ENCODE measurements around the gene NFIX.

NFIX gene

DNA sequence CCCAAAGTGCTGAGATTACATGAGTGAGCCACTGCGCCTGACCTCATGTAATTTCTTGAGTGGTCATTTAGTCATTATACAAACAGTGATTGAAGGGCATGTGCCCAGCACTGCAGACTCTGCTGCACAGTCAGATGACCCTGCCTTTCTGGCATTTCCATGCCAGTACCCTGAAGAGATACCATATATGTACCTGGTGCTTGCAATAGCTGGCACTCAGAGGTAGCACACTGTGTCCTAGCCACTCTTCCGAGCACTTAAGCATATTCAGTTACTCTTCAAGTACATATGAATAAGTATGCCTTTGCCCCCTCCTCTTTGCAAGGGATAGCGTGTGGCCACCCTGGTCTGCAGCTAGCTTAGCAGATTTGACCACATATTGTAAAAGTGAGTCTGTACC is 139.4 kb downstream of the NFIX start:
- no peak for DNase-seq

DNA sequence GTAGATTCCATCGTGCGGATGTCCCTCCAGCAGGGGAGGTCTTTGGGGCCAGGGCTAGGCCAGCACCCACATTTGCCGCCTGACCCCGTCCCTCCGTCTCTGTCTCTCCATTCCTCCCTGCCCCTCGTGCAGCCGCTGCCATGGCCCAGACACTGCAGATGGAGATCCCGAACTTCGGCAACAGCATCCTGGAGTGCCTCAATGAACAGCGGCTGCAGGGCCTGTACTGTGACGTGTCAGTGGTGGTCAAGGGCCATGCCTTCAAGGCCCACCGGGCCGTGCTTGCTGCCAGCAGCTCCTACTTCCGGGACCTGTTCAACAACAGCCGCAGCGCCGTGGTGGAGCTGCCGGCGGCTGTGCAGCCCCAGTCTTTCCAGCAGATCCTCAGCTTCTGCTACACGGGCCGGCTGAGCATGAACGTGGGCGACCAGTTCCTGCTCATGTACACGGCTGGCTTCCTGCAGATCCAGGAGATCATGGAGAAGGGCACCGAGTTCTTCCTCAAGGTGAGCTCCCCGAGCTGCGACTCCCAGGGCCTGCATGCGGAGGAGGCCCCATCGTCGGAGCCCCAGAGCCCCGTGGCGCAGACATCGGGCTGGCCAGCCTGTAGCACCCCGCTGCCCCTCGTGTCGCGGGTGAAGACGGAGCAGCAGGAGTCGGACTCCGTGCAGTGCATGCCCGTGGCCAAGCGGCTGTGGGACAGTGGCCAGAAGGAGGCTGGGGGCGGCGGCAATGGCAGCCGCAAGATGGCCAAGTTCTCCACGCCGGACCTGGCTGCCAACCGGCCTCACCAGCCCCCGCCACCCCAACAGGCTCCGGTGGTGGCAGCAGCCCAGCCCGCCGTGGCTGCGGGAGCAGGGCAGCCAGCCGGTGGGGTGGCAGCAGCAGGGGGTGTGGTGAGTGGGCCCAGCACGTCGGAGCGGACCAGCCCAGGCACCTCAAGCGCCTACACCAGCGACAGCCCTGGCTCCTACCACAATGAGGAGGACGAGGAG is 140.1 kb downstream of the NFIX start:
- DNase-seq = no peak

DNA sequence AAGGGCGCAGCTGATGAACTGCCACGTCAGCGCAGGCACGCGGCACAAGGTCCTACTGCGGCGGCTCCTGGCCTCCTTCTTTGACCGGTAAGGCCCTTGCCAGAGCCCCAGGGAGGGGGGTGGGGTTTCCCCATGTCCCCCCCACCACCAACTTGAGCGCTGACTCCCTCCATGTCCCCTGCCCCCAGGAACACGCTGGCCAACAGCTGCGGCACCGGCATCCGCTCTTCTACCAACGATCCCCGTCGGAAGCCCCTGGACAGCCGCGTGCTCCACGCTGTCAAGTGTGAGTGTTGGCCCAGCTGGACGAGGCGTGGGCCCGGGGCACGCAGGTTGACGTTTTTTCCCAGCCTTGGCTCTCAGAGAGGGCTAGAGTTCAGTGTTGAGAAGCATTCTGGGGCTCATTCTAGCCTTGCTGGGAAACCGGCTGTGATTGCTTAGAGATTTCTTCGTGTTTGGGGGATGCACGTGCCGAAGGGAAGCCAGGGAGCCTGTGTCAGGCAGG is 142.1 kb downstream of the NFIX start:
- DNase-seq = no peak

DNA sequence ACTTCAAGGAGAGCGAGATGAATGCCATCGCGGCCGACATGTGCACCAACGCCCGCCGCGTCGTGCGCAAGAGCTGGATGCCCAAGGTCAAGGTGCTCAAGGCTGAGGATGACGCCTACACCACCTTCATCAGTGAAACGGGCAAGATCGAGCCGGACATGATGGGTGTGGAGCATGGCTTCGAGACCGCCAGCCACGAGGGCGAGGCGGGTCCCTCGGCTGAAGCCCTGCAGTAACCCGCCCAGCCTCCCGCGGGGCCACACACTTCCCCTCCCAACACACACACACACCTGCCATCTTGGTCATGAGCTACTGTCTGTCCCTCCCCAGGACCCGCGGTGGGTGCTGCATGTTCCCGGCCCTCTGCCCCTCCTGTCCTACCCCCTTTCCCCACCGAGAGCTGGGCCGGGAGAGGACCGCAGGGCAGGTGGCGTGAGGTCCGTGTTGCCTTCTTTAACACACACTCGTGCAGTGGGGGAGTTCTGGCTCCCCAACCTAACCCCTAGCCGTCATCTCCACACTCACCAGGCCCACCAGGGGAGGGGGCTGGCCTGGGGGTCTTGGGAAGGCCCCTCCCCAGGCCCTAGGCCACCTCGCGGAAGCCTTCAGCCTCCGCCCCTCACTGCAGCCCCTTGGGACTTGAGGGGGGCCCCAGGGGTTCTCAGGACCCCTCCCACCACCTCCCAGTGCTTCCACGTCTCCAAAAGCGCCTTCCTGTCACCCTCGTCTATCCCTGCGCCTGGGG is 143.1 kb downstream of the NFIX start:
- no peak for DNase-seq

DNA sequence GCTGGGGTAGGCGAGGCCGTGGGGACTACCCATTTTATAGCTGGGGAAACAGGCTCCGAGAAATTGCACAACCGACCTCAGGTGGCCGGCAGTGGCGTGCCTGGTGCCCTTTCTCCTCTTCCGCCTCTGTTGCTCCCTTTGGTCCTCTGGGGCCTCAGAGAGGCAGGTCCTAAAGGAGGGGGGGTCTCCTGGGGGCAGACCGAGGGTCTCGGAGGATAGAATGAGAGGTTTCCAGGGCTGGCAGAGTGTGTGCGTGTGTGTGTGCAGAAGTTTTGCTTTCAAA is 143.6 kb downstream of the NFIX start:
- no peak for DNase-seq

DNA sequence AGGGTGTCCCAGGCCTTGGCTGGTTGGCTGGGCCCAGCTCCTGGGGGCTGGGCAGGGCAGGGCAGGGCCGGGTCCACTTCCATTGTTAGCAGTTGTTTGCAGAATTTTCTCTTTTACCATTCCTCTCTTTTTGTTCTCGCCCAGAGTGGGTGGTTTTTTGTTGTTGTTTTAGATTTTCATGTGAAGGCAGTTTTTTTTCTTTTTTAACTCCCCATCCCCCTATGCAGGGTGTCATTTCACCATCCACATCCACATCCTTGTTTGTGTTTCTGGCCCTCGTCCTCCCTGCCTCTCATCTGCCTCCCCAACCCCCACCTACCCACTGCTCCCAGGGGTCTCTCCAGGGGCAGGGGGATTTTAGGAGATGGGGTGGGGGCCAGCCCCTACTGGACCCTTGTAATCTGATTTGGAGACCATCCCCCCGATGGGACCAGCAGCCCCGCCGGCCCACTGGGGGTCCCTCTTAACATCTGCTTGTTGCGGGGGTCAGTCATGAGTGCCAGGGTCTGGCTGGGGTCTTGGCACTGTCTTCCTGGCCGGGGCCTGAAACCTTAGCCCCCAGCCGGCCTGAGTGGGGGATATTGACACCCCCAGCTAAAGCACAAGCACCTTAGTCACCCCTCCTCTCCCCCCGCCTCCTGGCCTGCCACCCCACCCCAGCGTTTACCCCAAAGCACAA is 144.5 kb downstream of the NFIX start:
- DNase-seq = no peak

DNA sequence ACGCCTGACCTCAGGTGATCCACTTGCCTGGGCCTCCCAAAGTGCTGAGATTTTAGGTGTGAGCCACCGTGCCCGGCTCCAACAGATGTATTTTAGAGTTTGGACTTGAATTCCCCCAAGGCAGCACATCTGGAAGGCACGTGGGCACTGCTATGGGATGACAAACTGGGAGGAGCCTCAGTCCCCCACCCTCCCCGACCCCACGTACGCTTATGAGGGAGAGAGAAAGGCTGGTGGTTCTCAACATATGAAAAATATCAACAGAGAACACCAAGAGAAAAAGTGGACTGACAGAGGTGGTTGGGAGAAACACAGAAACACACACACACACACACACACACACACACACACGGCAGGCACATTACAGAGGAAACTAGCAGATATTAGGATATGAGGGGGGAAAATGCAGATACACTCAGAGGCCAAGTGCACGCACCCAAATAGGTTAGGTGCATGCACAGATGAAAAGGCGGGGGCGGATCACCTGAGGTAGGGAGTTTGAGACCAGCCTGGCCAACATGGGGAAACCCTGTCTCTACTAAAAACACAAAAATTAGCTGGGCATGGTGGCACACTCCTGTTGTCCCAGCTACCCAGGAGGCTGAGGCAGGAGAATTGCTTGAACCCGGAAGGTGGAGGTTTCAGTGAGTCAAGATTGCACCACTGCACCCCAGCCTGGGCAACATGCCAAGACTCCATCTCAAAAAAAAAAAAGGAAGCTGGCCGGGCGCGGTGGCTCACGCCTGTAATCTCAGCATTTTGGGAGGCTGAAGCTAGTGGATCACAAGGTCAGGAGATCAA is 151.7 kb downstream of the NFIX start:
- DNase-seq = no peak

All from NCI-H2171 (cell line).